Brain pericyte (primary cell): ENCODE measurements around the gene SRGAP1.

ENCODE experiments used
- DNase-seq: peaks from one replicate; pipeline ENCODE4 v3.0.0-alpha.2; 2012; ENCODE audit warnings: low read depth, low spot score

Gene SRGAP1

GRCh38 chr12:63906876-63907275 lies 62.4 kb downstream of the SRGAP1 start:
- DNase-seq = no peak

DNA sequence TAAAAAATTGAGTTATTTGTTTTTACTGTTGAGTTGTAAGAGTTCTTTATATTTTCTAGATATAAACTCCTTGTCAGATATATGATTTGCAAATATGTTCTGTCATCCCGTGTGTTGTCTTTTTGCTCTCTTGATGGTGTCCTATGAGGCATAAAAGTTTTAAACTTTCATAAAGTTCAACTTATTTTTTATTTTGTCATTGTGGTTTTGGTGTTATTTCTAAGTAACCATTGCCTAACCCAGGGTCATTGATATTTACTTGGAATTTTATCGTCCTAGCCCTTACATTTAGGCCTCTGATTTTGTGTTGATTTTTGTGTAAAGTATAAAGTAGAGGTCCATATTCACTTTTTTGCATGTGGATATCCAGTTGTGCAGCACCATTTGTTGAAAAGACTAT lies 63.1 kb downstream of the SRGAP1 start:
- no peak for DNase-seq

DNA sequence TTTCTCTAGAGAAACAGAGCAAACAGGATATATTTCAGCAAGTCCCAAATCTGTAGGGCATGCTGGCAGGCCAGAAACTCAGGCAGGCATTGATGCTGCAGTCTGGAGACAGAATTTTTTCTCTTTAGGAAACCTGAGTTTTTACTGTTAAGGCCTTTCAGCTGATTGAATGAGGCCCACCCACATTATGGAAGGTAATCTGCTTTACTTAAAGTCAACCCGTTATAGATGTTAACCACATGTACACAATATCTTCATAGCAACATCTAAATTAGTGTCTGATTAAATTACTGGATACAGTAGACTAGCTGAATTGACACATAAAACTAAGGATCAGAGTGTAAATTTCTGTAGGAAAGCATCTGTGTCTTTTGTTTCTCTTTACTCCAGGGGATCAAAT lies 65.2 kb downstream of the SRGAP1 start:
- DNase-seq = no peak

DNA sequence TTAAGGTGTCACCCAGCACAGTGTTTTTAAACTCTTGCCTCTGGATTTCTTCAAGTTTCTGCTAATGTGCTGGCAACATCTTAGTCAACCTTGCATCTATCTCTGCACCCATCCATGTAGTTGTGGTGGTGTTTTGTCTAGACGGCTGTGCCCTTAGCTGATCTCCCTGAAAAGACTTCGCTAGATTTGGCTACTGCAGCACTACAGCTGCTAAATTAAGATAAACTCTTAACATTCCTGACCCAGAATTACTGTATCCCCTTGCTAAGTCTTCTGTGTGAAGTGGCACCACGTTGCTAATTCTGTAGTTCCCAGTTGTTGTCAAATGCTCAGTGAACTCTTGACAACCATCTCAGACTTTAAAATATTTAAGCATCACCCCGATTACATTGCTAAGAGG lies 66.8 kb downstream of the SRGAP1 start:
- no peak for DNase-seq

DNA sequence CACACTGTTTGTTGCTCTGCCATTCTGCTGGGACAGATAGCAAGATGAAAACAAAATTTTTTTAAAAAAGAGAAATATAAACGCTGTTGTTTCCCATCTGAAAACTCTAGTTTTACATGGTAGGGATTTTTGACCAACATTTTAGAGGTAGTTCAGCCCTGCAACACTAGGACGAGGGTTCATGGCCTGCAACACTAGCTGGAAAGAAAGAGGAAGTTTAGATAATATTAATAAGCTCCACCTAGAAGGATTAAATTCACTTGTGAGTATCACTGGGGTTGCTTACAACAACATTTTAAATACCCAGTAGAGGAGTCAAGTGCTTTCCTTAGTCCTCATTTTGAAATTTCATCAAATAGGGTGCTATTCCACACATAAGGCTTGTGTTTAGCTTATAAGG lies 68.2 kb downstream of the SRGAP1 start:
- no peak for DNase-seq

DNA sequence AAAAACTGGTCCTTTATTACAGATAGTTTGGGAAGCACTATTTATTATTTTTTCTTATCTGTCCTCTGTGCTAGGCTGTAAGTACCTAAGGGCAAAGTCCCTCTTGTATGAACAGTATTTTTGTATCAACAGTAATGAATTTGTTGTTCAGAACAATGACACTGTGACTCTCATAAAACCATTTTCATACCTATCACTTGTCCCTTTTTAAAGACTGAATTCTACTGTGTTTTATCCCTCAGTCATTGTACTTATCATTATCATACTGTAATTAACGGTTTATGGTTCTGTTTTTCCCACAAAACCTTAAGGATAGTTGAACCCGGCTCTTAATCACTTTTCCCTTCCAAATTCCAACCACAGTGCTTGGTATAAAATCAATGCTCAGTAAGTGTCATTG lies 69.4 kb downstream of the SRGAP1 start:
- no peak for DNase-seq

DNA sequence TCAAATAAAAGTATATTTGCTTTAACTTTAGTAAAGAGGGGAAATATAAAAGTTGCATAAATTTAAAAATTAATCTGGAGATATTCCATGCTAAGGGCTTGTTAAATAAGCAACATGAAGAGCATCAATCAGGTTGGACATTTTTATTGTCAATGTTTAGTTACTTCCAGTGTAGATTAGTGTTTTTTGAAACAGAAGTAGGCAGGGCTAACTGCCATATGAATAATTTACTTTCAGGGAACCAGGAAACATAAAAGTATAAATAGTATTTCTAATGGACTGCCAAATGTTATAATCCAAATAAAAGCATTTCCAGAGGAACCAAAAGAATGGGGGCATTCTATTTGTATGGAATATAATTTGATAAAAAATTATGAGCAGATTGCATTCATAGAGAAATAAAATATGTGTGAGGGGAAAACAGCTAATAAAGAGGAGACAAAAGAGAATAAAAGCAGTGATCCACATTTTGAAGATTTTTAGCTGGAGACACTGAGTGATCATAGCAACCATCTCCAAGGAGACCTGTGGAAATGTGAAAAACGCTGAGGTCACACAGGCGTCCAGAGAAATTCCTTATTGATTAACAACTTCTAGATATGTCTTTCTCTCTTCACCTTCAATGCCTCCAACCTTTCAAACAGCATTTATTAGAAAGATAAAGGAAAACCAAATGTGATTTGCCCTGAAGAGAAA lies 70.8 kb downstream of the SRGAP1 start:
- DNase-seq = no peak

DNA sequence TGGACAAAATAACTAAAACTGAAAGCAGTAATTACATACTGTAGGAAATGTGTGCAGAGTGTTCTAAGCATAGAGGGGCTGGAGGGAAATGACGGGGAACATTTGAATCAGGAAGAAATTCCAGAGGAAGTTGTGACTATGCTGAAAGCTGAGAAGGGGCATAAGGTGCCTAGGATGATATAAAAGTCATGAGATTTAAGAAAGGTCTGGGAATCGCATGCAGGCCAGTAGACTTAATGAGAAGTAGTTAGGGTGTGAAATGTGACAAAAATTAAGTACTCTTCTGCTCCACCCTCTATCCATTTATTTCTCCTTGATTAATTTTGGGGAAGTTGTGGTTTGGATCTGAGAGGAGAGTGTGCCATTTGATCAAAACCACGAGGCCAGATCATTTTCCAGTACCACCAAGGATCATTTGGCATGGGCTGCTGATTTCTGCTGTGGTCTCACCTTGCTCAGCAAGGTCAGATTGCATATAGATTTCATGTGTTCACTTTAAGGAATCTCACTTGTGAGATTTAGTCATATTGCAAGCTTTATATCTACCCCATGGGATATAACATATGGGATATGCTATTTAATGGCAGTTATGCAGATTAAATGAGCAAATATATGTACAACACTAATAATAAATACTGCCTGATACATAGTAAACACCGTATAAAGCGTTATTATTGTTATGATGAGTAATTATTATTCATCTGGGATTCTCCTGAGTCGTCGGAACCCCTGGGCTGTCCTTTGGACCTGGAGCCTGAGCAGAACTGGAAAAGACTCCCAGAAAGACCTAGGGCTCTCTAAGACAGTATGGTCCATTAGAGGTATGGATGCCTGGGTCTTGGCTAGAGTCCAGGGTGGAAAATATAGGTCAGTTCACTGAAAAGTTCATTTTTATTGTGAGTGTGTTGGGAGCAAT lies 72.3 kb downstream of the SRGAP1 start:
- no peak for DNase-seq

GRCh38 chr12:63917477-63917862 lies 73.0 kb downstream of the SRGAP1 start:
- no peak for DNase-seq

DNA sequence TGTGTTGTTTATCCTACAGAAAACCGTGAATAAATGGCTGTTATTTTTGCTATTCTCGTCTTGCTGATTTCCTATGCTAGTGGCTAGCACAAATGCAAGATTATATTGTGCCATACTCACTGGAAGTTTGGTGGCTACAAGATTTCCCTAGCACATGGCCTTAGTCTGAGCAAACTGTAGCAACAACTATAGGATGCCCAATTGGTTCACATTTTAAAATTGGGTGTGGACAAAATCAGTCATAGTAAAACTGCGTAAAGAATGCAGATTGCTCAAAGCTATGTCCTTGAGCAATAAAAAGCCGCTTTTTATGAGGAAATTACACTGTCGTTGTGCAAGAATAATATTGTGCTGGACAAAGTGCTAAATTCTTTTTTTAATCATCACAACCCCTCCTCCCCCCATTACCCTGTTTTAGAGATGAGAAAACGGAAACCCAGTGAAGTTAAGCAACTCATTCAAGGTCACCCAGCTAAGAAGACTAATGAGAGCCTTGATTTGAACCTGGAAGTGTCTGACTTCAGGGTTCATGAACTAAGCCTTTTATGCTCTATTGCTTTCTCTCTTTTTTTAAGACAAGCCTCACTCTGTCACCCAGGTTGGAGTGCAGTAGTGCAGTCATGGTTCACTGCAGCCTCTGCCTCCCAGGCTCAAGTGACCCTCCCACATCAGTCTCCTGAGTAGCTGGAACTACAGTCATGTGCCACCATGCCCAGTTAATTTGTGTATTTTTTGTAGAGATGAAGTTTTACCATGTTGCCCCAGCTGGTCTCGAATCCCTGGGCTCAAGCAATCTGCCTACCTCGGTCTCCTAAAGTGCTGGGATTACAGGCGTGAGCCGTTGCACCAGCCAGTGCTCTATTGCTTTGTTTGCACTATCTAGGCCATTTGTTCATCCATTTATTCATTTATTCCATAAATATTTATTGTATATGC lies 73.6 kb downstream of the SRGAP1 start:
- no peak for DNase-seq

- no peak for DNase-seq
Measured at GRCh38 chr12:63918800-63919300, 74.3 kb downstream of the SRGAP1 start.

DNA sequence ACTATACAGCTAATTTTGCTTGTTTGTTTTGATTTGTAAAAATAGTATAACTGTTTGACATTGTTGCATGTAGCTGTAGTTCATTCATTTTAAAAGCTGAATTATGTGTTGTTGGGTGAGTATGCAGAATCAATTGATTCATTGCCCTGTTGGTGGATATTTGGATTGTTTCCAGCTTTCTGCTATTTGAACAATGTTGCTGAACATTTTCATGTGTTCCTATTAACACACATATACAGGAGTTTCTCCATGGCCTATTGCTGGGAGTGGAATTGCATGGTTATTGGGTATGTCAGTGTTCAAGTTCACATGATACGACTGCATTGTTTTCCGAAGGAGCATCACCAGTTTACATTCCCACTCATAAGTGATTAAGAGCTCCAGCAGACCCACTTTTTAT lies 75.3 kb downstream of the SRGAP1 start:
- no peak for DNase-seq

DNA sequence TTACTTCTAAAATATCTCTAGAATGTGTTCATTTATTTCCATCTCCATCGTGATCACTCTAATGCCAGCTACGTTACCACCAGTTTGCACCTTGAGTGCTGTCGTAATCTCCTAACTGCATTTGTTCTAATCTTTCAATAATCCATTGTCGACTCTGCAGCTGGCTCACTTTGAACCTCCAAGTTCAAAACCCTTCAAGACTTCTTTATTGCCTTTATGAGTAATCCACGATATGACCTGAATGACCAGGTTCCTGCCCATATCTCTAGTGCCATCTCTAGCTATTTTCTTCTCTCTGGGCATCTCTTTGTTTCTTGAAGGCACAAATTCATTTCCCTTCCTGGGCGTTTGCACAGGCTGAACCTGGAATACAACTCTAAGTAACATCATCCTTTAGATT lies 76.7 kb downstream of the SRGAP1 start:
- DNase-seq = no peak

DNA sequence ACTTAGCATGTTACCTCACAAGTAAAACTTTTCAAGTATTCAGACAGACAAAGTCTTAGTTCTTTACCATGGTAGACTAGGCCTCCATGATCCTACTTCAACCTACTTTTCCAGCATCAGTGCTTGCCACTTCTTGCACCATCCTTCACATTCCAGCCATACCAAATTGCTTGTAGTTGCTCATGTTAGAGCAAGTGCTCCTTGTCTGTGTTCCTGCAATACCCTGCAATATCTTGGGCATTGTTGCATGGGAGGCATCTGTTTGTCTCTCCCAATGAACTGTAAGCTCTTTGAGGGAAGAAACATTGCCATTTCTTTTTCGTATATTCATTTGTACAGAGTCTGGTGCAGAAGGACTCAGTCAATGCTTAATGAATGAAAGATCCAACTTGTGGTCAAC lies 78.0 kb downstream of the SRGAP1 start:
- no peak for DNase-seq

DNA sequence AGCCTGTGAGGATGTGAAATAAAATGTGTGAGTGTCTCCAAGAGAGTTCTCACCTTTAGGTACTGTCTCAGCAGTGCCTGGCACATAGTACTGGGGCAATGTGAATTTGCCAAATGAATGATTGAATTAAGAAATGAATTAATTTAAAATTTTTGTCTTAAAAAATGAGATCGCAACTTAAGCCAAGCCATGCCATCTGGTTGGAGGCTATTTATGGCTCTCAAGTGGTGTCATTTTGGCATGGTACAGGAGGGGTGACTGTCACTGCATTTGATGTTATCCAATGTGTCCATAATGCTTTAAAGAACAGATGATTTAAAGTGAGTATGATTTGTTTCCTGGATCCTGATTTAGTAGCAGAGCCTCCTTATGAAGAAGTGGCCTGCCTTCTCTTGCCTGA lies 80.3 kb downstream of the SRGAP1 start:
- no peak for DNase-seq

DNA sequence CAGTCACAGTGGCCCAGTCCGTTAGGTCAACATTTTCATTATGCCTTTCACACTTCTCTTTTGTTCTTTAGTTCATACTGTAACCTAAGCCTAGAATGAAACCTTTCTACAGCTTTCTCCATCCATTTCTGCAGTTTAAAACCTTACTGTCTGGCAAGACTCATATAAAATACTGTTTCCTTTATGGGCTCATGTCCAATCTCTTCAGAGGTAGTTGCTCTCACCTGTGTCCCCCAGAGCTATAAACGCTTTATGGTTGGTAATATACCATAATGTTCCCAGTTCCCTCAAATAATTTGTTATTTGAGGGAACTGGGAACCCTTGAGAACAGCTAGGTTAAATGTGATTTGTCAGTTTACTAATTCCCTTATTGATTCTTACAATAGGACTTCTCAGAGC lies 83.0 kb downstream of the SRGAP1 start:
- no peak for DNase-seq

DNA sequence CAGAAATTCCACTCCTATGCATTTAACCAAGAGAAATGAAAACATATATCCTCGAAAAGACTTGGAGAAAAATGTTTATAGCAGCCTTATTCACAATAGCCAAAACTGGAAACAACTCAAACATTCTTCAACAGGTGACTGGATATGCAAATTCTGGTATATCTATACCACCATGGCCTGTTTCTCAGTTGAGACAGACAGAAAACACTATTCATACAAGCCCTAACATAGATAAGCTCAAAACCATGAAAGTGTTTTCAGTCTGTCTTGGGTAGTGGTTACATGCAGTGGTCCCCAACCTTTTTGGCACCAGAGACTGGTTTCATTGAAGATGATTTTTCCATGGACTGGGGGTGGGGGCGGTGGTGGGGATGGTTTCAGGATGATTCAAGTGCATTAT lies 83.8 kb downstream of the SRGAP1 start:
- DNase-seq = no peak

DNA sequence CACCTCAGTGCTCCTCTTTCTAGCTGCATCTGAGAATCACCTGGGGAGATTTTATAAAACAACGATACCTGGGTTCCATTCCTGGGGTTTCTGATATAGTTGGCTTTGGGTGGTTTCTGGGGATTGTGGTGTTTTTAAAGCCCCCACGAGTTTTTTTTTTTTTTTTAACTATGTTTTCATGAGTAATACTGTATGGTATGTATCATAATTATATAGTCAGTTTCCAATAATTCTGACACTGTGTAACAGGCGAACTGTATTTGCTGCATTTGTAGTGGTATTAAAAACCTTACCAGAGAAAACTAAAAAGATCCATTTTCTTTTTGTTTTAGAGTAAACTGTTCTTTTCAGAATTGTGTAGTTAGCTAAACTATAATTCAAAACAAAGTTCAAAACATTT lies 84.9 kb downstream of the SRGAP1 start:
- no peak for DNase-seq

GRCh38 chr12:63930971-63931370 lies 86.5 kb downstream of the SRGAP1 start:
- DNase-seq = no peak

DNA sequence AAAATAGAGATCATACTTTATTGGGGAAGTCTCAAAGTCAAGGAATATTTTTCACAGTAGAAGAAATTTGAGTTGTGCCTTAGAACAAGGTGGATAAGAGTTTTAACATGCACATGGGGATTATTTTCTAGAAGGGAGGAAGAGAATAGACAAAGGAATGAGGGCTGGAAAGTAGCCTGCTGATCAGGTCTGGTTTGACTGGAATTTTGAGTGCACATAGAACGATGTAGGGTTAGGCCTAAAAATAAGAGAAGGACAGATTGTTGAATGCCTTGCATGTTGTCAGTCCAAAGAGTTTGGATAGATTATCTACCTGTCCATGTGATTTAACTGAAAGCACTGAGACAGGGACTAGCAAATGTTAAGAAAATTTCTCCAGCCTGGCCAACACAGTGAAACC lies 87.2 kb downstream of the SRGAP1 start:
- no peak for DNase-seq

DNA sequence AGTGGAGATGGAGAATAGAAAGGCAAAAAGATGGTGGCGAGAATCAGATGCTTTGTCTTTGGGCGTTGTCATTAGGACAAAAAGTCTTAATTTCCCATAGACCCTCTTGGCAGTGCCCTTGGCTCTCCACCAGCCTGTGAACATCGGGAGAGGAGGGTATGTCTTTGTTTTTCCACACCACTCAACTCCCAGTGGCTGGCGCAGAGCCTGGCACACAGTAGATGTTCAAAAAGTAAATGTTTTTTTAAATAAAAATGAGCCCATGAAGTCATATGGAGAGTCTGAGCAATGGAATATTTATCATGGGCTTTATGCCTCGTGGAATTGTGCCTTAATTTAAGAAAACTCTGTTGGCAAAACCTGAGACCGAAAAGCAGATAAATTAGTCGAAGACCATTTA lies 90.4 kb downstream of the SRGAP1 start:
- no peak for DNase-seq

GRCh38 chr12:63935361-63935760 lies 90.9 kb downstream of the SRGAP1 start:
- DNase-seq = no peak
